ENCODE measurements around the gene AIFM2. TPM values are rescaled to one million over a fixed set of nuclear protein-coding genes. Genes with fewer than 3 reads are reported as not detected.
A peak's percentile ranks its signal among the peaks of the same experiment; 100 is the strongest.

AIFM2 gene
- total and polyA plus RNA-seq, 9 of the 15 experiments (the other 6 are each of a cell fraction or from before 2014, with no cell fraction given): 2.7 to 14.1 (median 9.2) TPM

DNA sequence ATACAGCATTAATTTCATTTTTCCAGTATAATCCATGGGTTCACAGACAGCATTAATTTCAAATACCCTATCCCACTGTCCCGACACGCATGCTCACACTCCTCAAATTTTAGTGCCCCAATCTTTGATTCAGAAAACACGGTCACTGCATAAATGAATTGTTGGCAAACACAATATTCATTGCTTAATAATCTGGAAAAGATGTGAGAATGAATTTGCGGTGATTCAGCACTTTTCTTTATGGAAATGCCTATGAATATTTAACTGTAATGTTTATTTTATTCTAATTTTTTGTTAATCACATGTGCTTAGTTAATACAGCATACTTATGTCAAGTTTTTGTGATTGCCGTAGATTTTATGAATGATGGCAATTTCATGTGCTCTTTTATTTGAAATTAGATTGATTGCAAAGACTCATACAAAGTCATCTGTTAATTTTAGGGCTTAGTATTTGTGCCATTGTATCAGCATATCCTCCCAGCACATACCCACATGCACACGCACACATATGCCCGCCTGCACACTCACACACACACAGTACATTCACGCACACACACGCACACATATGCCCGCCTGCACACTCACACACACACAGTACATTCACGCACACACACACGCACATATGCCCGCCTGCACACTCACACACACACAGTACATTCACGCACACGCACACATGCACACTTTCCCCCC is 44.9 kb downstream of the AIFM2 start (continued):
- TF ChIP-seq, protein P1, sequence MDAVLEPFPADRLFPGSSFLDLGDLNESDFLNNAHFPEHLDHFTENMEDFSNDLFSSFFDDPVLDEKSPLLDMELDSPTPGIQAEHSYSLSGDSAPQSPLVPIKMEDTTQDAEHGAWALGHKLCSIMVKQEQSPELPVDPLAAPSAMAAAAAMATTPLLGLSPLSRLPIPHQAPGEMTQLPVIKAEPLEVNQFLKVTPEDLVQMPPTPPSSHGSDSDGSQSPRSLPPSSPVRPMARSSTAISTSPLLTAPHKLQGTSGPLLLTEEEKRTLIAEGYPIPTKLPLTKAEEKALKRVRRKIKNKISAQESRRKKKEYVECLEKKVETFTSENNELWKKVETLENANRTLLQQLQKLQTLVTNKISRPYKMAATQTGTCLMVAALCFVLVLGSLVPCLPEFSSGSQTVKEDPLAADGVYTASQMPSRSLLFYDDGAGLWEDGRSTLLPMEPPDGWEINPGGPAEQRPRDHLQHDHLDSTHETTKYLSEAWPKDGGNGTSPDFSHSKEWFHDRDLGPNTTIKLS (IDR thresholded peaks at IDR 0.05; ENCODE audit: borderline replicate concordance, low read depth): no peak
- TF ChIP-seq CBX2 (IDR thresholded peaks at IDR 0.05; ENCODE audit: insufficient read depth, low read length, poor library complexity, severe bottlenecking): peak; percentile 83
- peak; percentile 43; the same call in 1 of the 2 replicates for TF ChIP-seq MAFK (IDR thresholded peaks at IDR 0.05; ENCODE audit: low read length)
- TF ChIP-seq CEBPG (CRISPR knock-in tag; IDR thresholded peaks at IDR 0.05): no peak
- TF ChIP-seq CEBPG (tag; conservative IDR thresholded peaks at IDR 0.05 in 1 of 2, IDR thresholded peaks at IDR 0.05 in 1 of 2): 0 out of 4 replicates have a peak, but pooled peaks have one; percentile 30 to 46
- TF ChIP-seq, protein P2, sequence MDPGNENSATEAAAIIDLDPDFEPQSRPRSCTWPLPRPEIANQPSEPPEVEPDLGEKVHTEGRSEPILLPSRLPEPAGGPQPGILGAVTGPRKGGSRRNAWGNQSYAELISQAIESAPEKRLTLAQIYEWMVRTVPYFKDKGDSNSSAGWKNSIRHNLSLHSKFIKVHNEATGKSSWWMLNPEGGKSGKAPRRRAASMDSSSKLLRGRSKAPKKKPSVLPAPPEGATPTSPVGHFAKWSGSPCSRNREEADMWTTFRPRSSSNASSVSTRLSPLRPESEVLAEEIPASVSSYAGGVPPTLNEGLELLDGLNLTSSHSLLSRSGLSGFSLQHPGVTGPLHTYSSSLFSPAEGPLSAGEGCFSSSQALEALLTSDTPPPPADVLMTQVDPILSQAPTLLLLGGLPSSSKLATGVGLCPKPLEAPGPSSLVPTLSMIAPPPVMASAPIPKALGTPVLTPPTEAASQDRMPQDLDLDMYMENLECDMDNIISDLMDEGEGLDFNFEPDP (CRISPR knock-in tag; IDR thresholded peaks at IDR 0.05): no peak
- no peak for TF ChIP-seq PCBP1 (IDR thresholded peaks at IDR 0.05; ENCODE audit: low read depth, low read length, poor library complexity, severe bottlenecking)
- TF ChIP-seq MAFG (tag; conservative IDR thresholded peaks at IDR 0.05): peak; percentile 86
- TF ChIP-seq TAL1 (IDR thresholded peaks at IDR 0.05): no peak
- TF ChIP-seq, protein P3, sequence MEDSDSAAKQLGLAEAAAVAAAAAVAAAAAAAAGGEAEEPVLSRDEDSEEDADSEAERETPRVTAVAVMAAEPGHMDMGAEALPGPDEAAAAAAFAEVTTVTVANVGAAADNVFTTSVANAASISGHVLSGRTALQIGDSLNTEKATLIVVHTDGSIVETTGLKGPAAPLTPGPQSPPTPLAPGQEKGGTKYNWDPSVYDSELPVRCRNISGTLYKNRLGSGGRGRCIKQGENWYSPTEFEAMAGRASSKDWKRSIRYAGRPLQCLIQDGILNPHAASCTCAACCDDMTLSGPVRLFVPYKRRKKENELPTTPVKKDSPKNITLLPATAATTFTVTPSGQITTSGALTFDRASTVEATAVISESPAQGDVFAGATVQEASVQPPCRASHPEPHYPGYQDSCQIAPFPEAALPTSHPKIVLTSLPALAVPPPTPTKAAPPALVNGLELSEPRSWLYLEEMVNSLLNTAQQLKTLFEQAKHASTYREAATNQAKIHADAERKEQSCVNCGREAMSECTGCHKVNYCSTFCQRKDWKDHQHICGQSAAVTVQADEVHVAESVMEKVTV (CRISPR knock-in tag; IDR thresholded peaks at IDR 0.05): no peak
